Measurements from ENCODE around the gene CSPG4. TPM values are rescaled to one million over a fixed set of nuclear protein-coding genes. Genes with fewer than 3 reads are reported as not detected.
"Not testable (repeated sequence)": the region's sequence is repeated elsewhere in the genome, so short reads cannot be mapped to it uniquely, and the experiment has no call there.

Gene CSPG4
- polyA plus RNA-seq, 1 experiment = 24.1 TPM

GRCh38 chr15:75637245-75638009 is 75.2 kb downstream of the CSPG4 start:
- Histone ChIP-seq H3K27me3 (ENCODE audit: control insufficient read depth, insufficient read depth, low read length) (no peaks in the 10 kb centered on the region), H3K4me3 (ENCODE audit: low read depth, low read length) (no peak overlapping the region), H3K36me3 (ENCODE audit: control insufficient read depth, insufficient read depth, low read length) (no peaks in the 10 kb centered on the region)
- TF ChIP-seq CTCF (IDR thresholded peaks at IDR 0.05; ENCODE audit: insufficient read depth, low read depth, low read length) = no peak
- CTCF ChIA-PET = interaction anchor here (1.0 to 4.1 kb wide), 10 partner anchors 11 to 230 kb away, joined by 3 to 30 read pairs (median 8); partner anchors contain the start of gene SNUPN
- POLR2A ChIA-PET = no interaction called here
- no peak for DNase-seq (ENCODE audit: low read depth)

GRCh38 chr15:75636026-75636425 is 76.6 kb downstream of the CSPG4 start:
- Histone ChIP-seq H3K4me3 (ENCODE audit: low read depth, low read length) (no peak overlapping the region), H3K36me3 (ENCODE audit: control insufficient read depth, insufficient read depth, low read length) (no peaks in the 10 kb centered on the region), H3K27me3 (ENCODE audit: control insufficient read depth, insufficient read depth, low read length) (no peaks in the 10 kb centered on the region)
- TF ChIP-seq CTCF (IDR thresholded peaks at IDR 0.05; ENCODE audit: insufficient read depth, low read depth, low read length) = no peak
- ChIA-PET POLR2A (no interaction called here), CTCF (interaction anchor here (4.1 kb wide), 1 partner anchor 50 kb away, joined by 11 read pairs; no protein-coding TSS in a partner anchor)
- DNase-seq (ENCODE audit: low read depth) = no peak

- CTCF ChIA-PET = interaction anchor here (1.6 to 1.8 kb wide), 2 partner anchors 14 to 168 kb away, joined by 5 to 8 read pairs; partner anchors contain the start of gene SNX33
- H3K27me3 ChIP-seq (ENCODE audit: control insufficient read depth, insufficient read depth, low read length); POLR2A ChIA-PET: not testable (repeated sequence)
These were observed 78.7 kb downstream of the CSPG4 start for GRCh38 chr15:75633922-75634321.

GRCh38 chr15:75631935-75632334 is 80.7 kb downstream of the CSPG4 start:
- POLR2A ChIA-PET = interaction anchor here (0.6 kb wide), 1 partner anchor 21 kb away, joined by 3 read pairs; no protein-coding TSS in a partner anchor
- no peak for TF ChIP-seq CTCF (IDR thresholded peaks at IDR 0.05; ENCODE audit: insufficient read depth, low read depth, low read length)
- Histone ChIP-seq H3K36me3 (ENCODE audit: control insufficient read depth, insufficient read depth, low read length) (no peaks in the 10 kb centered on the region), H3K4me3 (ENCODE audit: low read depth, low read length) (no peak overlapping the region), H3K27me3 (ENCODE audit: control insufficient read depth, insufficient read depth, low read length) (no peaks in the 10 kb centered on the region)
- DNase-seq (ENCODE audit: low read depth) = no peak
- CTCF ChIA-PET = no interaction called here

More at GRCh38 chr15:75633922-75634321, 78.7 kb downstream of the CSPG4 start:
- H3K4me3 ChIP-seq (ENCODE audit: low read depth, low read length); H3K36me3 ChIP-seq (ENCODE audit: control insufficient read depth, insufficient read depth, low read length); DNase-seq (ENCODE audit: low read depth): not testable (repeated sequence)

GRCh38 chr15:75625542-75626347 is 86.9 kb downstream of the CSPG4 start, which contains the start of gene SNUPN:
TSS of gene SNUPN (minus strand) at chr15:75625725. CDS start at chr15:75621051, 4,674 bp downstream.
- Histone ChIP-seq H3K27me3 (ENCODE audit: control insufficient read depth, insufficient read depth, low read length) (no peaks in the 10 kb centered on the region), H3K36me3 (ENCODE audit: control insufficient read depth, insufficient read depth, low read length) (no peaks in the 10 kb centered on the region), H3K4me3 (ENCODE audit: low read depth, low read length) (peak within 1 kb of the TSS; percentile 95)
- CTCF ChIA-PET = interaction anchor here (0.6 to 3.2 kb wide), 5 partner anchors 12 to 269 kb away, joined by 3 to 19 read pairs (median 4); partner anchors contain the start of gene SNX33
- peak; percentile 41 for DNase-seq (ENCODE audit: low read depth)
- POLR2A ChIA-PET = no interaction called here
- no peak for TF ChIP-seq CTCF (IDR thresholded peaks at IDR 0.05; ENCODE audit: insufficient read depth, low read depth, low read length)

Other genes starting within 250 kb of the CSPG4 start
- 48.6 and 55.5 TPM in 2 replicates for gene PTPN9, start 133.5 kb downstream of the CSPG4 start, polyA plus RNA-seq (2011; rRNA removed)
- gene SNUPN, start 87.1 kb downstream of the CSPG4 start, polyA plus RNA-seq (2011; rRNA removed) = 25.4 and 33.9 TPM in 2 replicates
- 36.6 and 37.6 TPM in 2 replicates for gene IMP3, start 72.6 kb downstream of the CSPG4 start, polyA plus RNA-seq (2011; rRNA removed)
- gene SNX33, start 64.9 kb downstream of the CSPG4 start, polyA plus RNA-seq (2011; rRNA removed) = 17.3 and 23.5 TPM in 2 replicates
- 22.6 and 33.9 TPM in 2 replicates for gene UBE2Q2, start 130.6 kb upstream of the CSPG4 start, polyA plus RNA-seq (2011; rRNA removed)
- gene FBXO22, start 191.0 kb upstream of the CSPG4 start, polyA plus RNA-seq (2011; rRNA removed) = 31.8 and 51.6 TPM in 2 replicates

All from BJ (cell line).